Cardiac fibroblast (primary cell): ENCODE measurements around the gene FFAR3.

ENCODE experiments used
- DNase-seq, 2 donors: peaks; one replicate each; pipeline versions ENCODE4 v3.0.0 to v3.0.0-alpha.2; 2010; ENCODE audit warnings: low read depth in 2 of 2
- H3K4me3 ChIP-seq, 2 donors: replicated peaks in 1 of 2; 1 replicate in 1 of 2; 2 replicates in 1 of 2; pipeline ENCODE4 v1.5.1; 2011; ENCODE audit warnings: low read depth in 2 of 2, low read length in 2 of 2, mild to moderate bottlenecking in 2 of 2, moderate library complexity in 1 of 2
- CTCF ChIP-seq: IDR thresholded peaks from one replicate; pipeline ENCODE4 v1.5.1; 2011; ENCODE audit warnings: low read depth, mild to moderate bottlenecking, low read length, inconsistent platforms

FFAR3 gene

GRCh38 chr19:35357867-35358573 lies at the start of gene FFAR3:
FFAR3 (plus strand) TSS chr19:35358460; CDS start chr19:35358891, 431 bp downstream.
- DNase-seq: peak; percentile 59 to 86
- no peak within 1 kb of the TSS for H3K4me3 ChIP-seq
- TF ChIP-seq CTCF: no peak

GRCh38 chr19:35308910-35309309 lies 49.4 kb upstream of the FFAR3 start:
- H3K4me3 ChIP-seq: no peak overlapping the region
- TF ChIP-seq CTCF: no peak
- DNase-seq: no peak

GRCh38 chr19:35309481-35310279 lies 48.6 kb upstream of the FFAR3 start:
- no peak for TF ChIP-seq CTCF
- no peak overlapping the region for H3K4me3 ChIP-seq
- DNase-seq: peak; percentile 47 to 93

- no peak overlapping the region for H3K4me3 ChIP-seq
- TF ChIP-seq CTCF: no peak
- DNase-seq: no peak
Measured at GRCh38 chr19:35310331-35310730, 47.9 kb upstream of the FFAR3 start.

- no peak overlapping the region for H3K4me3 ChIP-seq
- no peak for DNase-seq
- no peak for TF ChIP-seq CTCF
Measured at GRCh38 chr19:35310811-35311465, 47.3 kb upstream of the FFAR3 start.

GRCh38 chr19:35311901-35312665 lies 46.2 kb upstream of the FFAR3 start:
- no peak for TF ChIP-seq CTCF
- no peak for DNase-seq
- H3K4me3 ChIP-seq: no peak overlapping the region
